ENCODE measurements around the gene TRIM75.
"Not testable (repeated sequence)": the region's sequence is repeated elsewhere in the genome, so short reads cannot be mapped to it uniquely, and the experiment has no call there.

TRIM75 gene

DNA sequence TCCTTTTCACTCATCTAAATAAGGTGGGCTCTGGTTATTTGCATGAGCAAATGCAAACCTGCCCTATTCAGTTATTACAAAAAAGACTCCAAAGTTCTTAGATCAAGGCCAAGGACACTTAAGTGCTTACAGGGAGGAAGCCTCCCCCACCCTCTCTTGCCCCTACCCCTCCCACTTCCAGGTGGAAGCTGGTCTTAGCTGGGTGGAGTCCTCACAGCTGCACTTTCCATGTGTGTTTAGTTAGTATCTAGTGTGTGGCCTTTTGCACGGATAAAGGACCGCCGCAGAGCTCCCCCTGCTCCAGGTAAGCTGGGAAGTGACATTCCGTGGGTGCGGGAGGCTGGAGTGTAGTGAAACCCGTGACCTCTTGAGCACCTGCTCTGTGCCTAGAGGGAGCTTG is at the start of gene TRIM75:
TRIM75 (plus strand) TSS at position 222 of the 400 bp plus-strand sequence. CDS start 5,282 bp downstream, outside the sequence.
- DNase-seq, result no peak

DNA sequence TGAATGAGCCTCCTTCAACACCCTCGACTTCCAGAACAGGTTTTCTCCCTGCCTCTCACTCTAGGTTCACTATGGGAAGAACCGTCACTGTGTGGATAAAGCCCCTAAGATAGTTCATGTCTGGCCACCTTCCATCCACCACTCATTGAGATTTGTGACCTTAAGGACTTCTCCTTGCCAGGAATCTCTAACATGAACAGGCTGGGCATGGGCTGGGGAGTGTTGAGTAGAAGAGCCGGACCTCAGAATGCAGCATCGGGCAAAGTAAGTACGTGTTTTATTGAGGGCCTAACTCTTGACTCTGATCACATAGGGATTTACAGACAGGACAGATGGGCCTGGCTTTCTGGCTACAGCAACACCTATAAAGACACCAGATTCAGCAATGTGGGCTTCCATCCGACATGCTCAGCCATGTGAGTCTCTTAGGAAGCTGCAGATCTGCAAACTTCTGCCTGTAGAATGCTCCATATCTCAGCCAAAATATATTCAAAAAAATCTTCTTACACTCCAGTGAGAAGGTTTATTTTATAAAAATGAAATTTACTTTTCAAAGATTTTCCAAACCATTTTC is 48.2 kb upstream of the TRIM75 start:
- no peak for DNase-seq

DNA sequence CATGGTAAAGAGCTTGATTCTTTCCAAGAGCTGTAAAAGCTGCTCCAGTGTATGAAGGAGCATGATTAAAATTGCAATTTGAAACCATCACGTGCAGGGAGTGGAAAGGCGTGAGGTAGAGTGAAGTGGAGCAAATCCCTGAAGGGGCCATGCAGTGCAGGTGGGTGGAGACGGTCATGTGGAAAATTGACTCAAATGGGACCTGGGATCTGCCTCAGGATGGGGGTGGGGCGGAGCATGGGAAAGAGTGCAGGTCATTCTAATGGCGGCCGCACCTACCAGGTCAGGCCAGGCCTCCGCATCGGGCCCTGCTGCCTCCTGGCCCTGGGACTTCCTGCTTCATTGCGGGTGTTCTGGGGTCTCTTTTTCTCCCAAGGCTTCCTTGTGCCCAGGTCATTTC is 47.2 kb upstream of the TRIM75 start:
- no peak for DNase-seq

DNA sequence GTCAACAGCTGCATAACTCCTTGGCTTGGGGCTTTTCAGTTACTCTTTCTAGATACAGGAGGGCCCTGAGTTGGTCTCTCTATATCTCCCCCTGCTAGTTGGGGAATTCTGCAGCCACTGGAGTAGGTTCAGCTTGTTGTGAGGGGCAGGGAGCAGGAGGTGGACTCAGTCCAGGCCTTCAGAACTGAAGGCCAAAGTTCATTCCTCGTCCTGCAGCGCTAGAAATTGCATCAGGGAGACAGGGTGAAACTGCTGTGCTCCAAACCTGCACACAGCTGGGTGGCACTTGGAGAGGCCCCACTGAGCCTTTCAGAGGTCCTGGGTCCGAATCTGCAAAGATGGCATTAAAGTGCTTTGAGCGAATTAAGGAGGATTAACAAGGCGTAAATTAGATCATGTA is 46.8 kb upstream of the TRIM75 start:
- no peak for DNase-seq

DNA sequence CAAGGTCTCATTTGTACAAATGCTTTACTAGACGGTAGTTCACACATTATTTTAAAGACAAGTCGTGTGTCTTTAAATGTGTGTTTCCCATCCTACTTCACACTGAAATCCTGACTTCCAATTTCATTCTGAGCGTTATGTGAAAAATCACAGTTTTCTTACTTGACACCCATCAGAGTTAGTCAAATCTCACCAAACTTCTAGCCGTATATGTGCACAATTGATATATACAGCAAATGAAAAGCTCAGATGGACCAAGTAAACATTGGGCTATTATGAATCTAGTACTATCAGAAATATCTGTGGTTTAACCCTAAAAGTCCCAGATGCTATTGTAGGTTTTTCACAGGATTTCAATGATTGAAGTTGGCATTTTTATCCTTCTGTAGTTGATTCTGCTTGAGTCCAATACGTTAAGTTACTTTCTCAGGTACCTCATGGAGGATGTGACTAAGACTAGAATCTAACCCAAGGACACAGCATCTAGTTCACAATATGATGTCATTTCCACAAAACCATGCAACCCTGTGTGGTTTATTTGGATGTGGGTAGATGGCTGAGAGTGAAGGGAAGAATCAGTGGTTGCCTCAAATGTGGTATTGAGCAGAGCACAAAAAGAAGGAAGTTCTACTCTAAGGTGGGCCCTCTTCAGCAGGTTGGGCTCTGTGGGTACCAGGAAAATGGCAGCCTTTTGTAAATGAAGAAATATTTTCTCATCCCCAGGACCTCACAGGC is 44.0 kb upstream of the TRIM75 start:
- no peak for DNase-seq

DNA sequence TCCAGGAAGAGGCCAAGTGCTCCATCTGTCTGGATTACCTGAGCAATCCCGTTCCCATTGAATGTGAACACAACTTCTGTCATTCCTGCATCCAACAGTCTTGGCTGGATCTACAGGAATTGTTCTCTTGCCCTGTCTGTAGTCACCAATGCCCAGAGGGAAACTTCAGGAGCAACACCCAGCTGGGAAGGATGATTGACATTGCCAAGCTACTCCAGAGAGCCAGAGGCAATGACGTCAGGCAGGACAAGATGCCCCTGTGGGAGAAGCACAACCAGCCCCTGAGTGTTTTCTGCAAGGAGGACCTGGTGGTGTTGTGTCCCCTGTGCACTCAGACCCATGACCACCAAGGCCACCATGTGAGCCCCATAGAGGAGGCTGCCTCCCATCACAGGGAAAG is 43.2 kb upstream of the TRIM75 start:
- DNase-seq, result no peak

DNA sequence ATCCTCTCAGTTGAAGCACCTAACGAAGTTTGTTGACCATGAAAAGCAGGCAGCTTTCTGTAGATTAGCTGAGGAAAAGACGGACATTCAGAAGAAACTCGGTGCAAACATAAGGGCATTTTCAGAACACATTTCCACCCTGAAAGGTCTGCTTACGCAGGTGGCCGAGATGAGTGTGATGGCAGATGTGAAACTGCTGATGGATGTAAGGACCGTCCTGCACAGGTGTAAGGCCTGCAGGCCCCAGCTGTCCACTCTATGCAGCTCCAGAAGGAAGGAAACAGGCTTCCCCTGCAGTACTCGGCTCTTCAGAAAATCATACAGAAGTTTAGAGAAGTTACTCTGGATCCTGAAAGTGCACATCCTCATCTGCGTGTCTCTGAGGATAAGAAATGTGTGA is 42.7 kb upstream of the TRIM75 start:
- no peak for DNase-seq

DNA sequence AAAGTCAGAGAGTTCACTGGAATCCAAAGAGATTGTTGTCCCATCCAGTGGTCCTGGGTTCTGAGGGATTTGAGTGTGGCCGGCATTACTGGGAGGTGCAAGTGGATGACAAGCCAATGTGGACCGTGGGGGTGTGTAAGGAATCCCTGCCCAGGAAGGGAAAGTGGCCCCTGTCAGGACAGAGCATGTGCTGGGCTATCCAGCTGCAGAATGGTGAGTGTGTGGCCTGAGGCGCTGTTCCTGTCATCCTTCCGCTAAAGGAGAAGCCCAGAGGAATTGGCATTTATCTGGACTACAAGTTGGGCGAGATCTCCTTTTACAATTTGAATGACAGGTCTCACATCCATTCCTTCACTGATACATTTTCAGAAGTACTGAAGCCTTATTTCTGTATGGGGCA is 42.3 kb upstream of the TRIM75 start:
- no peak for DNase-seq

DNA sequence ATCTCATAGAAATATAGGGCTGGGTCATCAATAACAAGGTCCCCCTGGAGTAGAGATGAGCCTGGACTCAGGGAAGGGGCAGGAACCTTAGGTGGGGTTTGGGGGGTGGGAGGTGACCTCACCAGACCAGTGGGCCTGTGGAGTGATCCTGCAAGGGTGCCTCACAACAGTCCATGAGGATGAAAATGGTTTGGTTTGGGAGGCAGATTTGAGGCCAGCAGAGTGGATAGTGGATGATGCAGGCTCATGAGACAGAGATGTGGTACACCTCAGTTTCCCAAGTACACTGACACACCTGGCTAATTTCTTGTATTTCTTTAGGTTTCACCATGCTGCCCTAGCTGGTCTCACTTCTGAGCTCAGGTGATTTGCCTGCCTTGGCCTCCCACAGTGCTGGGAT is 40.0 kb upstream of the TRIM75 start:
- DNase-seq, result no peak

DNA sequence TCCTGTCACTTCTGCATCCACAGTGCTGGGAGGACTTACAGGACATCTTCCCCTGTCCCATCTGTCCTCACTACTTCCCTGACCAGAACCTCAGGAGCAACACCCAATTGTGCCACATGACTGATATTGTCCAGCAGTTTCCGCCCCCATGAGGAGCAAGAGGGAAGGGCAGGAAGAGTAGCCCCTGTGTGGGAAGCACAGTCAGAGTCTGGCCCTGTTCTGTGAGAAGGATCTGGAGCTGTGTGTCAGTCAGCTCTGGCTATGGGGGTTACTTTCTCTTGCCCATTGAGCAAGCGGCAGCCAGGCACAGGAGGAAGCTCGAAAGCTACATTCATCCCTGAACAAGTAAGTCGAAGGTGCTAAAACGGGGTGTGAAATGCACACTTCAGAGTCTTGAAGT is 36.7 kb upstream of the TRIM75 start:
- DNase-seq, result no peak

DNA sequence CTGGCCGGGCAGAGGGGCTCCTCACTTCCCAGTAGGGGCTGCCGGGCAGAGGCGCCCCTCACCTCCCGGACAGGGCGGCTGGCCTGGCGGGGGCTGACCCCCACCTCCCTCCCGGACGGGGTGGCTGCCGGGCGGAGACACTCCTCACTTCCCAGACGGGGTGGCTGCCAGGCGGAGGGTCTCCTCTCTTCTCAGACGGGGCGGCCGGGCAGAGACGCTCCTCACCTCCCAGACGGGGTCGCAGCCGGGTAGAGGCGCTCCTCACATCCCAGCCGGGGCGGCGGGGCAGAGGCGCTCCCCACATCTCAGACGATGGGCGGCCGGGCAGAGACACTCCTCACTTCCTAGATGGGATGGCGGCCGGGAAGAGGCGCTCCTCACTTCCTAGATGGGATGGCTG is 33.7 kb upstream of the TRIM75 start:
- not testable (repeated sequence) for DNase-seq

DNA sequence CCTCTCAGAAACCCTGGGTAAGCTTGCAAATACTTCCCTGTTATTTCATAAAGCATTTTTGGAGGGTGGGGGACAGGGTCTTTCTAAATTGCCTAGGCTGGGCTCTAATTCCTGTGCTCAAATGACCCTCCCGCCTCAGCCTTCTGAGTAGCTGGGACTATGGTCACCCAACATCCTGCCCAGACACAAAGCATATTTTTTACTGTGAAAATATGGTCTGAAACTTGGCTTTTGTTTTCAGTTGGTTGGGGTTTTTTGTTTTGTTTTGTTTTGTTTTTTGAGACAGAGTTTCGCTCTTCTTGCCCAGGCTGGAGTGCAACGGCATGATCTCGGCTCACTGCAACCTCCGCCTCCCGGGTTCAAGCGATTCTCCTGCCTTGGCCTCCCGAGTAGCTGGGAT is 27.9 kb upstream of the TRIM75 start:
- not testable (repeated sequence) for DNase-seq

DNA sequence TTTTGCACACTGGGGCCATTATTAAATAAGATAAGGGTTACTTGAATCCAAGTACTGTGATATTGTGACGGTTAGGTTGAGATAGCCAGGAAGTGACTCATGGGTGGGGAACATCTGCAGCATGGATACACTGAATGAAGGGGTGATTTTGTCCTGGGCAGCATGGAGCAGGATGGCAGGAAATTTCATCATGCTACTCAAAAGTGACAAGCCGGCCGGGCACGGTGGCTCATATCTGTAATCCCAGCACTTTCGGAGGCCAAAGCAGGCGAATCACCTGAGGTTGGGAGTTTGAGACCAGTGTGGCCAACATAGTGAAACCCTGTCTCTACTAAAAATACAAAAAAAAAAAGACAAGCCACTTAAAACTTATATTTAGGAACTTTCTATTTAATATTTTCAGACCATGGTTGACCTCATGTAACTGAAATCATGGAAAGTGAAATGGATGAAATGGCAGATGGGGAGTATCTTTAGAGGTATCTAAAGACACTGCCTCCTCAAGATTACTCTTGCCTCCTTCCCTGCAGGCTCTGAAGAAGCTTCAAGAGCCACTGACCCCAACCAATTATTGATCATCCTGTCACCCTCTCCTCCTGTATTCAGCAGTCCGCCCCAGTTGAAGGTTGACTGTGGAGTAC is 25.8 kb upstream of the TRIM75 start:
- no peak for DNase-seq

DNA sequence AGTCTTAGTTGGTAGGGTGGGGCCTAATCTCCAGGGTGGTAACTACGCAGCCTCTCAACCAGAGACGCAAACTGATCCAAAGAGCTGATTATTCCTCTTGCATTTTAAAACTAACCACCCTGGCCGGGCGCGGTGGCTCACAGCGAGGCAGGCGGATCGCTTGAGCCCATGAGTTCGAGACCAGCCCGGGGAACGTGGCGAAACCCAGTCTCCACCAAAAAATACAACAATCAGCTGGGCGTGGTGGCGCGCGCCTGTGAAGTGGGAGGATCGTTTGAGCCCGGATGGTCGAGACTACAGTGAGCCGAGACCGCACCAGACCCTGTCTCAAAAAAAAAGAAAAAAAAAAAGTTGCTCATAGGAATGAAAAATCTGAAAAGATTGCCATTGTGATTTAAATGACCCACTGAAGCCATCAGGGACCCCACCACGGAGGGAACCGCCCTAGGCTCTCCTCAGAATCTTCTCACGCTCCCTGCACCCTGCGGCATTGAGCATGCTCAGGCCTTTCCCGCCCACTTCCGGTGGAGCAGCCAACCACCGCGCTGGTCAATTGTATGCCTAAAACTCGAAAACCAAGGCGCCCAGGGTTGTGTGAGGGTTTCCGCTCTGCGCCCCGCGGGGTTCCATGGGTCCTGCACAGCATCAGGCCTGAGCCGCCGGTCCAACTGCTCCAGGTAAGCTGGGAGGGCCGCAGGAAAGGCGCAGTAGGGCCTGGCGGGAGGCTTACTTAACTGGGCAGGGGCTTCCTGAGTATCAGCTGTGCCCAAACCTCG is 22.0 kb upstream of the TRIM75 start, which contains the start of gene TRIM60:
TRIM60 (plus strand) TSS at position 564 of the 776 bp plus-strand sequence. CDS start 8,074 bp downstream, outside the sequence.
- no peak for DNase-seq

DNA sequence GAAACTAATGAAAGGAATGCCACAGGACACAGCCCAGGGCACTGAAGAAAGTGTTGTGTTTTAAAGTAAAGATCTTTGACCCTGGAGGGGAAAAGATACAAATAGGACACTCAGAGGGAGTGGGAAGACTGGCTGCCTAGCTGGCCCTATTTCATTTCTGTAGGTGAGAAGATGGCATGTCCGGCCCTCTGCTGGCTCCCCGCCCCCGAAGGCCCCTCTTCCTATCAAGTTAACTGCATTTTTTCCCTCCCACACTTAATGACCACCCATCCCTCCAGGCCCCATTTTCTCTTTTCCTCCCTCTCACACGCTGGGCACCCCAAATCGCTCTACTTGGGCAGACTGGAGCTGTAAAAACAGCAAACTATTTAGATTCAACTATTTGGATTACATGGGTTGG is 5.5 kb upstream of the TRIM75 start:
- DNase-seq, result no peak

DNA sequence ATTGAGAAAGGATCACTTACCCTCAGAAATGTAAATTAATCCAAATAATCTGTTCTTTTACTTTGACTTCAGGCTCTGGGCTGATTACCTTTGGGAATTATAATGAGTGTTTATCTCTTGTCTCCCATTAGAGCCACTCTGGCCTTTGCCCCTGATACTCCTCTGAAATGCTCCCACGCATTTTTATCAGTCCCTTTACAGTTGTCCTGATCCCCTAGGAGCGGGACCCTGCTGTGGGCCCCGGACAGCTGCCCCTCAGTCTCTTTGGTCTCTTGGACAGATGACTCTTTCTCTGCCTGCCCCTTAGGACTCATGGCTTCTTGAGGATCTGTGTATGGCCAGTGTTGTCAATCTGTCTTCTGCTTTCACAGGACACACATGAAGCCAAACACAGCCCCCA is 1.0 kb upstream of the TRIM75 start:
- no peak for DNase-seq

DNA sequence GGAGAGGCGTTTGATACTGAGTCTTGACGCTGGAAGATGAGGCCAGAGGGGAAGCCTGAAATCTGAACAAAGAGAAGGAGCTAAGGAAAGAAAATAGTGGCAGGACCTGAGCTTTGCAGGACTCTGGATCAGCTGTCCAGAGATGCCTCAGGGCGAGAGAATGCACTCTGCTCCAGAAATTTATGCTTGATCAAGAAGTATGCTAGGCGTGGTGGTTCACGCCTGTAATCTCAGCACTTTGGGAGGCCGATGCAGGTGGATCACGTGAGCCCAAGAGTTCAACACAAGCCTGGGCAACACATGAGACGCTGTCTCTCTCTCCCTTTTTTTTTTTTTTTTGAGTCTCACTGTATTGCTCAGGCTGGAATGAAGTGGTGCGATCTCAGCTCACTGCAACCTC is 1.9 kb downstream of the TRIM75 start:
- no peak for DNase-seq

DNA sequence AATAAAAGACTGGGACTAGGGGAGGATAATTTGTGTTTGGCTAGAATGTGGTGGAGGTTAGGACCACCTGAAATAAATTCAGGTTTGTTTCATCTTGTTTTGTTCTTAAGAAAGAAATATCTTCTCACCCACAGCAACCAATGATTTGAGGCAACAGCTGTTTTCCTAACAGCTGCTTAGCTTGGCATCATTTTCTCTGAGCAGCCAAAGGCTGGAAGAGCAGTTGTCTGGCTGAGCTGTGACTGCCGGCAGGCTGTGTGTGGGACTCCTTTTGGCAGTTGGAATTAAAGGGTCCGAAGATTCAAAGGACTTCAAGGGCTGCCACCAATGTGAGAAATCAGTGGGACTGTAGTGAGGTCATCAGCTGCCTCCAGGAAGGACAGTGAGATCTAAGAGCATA is 5.0 kb downstream of the TRIM75 start:
- no peak for DNase-seq

DNA sequence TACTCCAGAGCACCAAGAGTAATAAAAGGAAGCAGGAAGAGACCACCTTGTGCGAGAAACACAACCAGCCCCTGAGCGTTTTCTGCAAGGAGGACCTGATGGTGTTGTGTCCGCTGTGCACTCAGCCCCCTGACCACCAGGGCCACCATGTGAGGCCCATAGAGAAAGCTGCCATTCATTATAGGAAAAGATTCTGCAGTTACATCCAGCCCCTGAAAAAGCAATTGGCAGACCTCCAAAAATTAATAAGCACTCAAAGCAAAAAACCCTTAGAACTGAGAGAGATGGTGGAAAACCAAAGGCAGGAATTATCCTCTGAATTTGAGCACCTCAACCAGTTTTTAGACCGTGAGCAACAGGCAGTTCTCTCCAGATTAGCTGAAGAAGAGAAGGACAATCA is 5.7 kb downstream of the TRIM75 start:
- DNase-seq, result no peak

DNA sequence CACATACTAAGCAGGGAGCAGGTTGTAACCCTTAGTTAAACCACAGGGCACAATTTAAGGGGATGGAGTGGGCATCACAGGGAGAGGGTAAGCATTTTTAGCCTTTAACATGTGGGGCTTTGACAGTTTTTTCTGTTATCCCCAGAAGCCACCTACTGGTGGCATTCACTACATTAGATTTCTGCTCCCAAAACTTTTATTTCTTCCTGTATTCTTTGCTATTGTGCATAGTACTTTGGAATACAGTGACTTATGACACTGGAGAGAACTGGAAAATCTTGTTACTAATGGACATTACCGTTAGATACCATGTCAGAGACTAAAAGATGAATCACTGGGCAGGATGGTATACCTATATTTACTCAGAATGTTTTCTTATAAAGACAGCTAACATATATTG is 7.3 kb downstream of the TRIM75 start:
- no peak for DNase-seq

DNA sequence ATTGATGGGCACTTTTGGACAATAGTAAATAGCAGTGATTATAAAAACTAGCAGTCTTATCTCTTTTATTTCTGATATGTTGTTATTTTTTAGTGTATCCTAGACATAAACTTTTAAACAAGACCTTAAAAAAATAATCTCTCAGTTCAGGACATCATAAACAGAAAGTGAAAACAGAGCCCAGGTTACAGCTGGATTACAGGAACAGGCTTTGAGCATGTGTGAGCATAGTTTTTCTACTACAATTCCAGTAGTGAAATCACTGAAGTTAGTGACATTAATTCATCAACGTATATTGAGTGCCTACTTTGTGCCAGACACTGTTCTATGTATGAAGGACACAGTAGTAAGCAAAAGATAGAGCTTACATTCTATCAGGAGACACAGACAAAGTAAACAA is 16.9 kb downstream of the TRIM75 start:
- no peak for DNase-seq

DNA sequence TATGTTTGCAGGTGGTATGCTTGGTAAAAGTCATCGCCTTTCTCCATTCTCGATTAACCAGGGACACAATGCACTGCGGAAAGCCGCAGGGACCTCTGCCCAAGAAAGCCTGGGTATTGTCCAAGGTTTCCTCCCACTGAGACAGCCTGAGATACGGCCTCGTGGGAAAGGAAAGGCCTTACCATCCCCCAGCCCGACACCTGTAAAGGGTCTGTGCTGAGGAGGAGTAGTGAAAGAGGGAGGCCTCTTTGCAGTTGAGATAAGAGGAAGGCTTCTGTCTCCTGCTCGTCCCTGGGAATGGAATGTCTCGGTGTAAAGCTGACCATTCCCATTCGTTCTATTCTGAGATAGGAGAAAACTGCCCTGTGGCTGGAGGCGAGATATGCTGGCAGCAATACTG is 19.7 kb downstream of the TRIM75 start:
- DNase-seq, result not testable (repeated sequence)

DNA sequence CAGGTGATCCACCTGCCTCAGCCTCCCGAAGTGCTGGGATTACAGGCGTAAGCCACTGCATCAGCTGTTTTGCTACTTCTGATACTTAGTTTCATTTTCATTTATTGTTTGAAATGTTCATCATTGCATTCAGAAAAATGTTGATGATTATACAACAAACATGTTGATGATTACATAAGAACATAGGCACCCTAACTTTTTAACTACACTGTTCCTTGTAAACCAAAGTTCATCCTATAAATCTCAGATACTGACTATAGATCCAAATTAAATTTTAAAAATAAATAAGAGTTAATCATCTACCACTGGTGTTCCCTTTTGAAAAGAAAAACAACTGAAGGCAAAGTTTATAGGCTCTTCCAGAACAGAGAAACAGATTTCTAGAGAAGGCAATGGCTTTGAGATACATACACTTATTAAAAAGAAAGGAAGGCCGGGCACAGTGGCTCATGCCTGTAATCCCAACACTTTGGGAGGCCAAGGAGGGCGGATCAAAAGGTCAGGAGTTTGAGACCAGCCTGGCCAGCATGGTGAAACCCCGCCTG is 23.4 kb downstream of the TRIM75 start:
- no peak for DNase-seq
